Skeletal muscle tissue (tissue), 4 donors: ENCODE measurements around the gene TRPC4. TPM values are rescaled to one million over a fixed set of nuclear protein-coding genes. Genes with fewer than 3 reads are reported as not detected.

Source experiments
- H3K27ac ChIP-seq: one replicate; pipeline ENCODE4 v1.7.0; 2013; ENCODE audit warnings: mild to moderate bottlenecking, low read depth, low read length, inconsistent platforms
- H3K27me3 ChIP-seq, 3 donors: one replicate each; pipeline ENCODE4 v1.7.0; 2013; ENCODE audit warnings: low read length in 3 of 3; ENCODE audit not compliant: control insufficient read depth in 3 of 3, insufficient read depth in 3 of 3
- H3K36me3 ChIP-seq, 3 donors: one replicate each; pipeline ENCODE4 v1.7.0; 2013; ENCODE audit warnings: low read length in 3 of 3; ENCODE audit not compliant: control insufficient read depth in 3 of 3, insufficient read depth in 3 of 3
- H3K4me1 ChIP-seq, 3 donors: one replicate each; pipeline ENCODE4 v1.7.0; 2013; ENCODE audit warnings: low read length in 3 of 3, mild to moderate bottlenecking in 3 of 3; ENCODE audit not compliant: control insufficient read depth in 3 of 3, insufficient read depth in 3 of 3
- H3K4me3 ChIP-seq, 3 donors: one replicate each; pipeline ENCODE4 v1.7.0; 2013; ENCODE audit warnings: low read length in 3 of 3
- H3K9ac ChIP-seq, 3 donors: one replicate each; pipeline ENCODE4 v1.7.0; 2013; ENCODE audit warnings: low read length in 3 of 3, mild to moderate bottlenecking in 3 of 3, moderate library complexity in 2 of 3, low read depth in 1 of 3
- H3K9me3 ChIP-seq, 3 donors: one replicate each; pipeline ENCODE4 v1.7.0; 2013; ENCODE audit warnings: low read length in 3 of 3; ENCODE audit not compliant: control insufficient read depth in 3 of 3
- total RNA-seq: library from RNA; depleted of rRNA; stranded (reverse); fragments of >200 nt; gene quantifications from one replicate; pipeline ENCODE4 v1.2.3, GENCODE V29; 2014
- donor health status: Osteomylitis.

Gene TRPC4
- total RNA-seq, 1 donor from 2014 or later: 1.6 TPM

DNA sequence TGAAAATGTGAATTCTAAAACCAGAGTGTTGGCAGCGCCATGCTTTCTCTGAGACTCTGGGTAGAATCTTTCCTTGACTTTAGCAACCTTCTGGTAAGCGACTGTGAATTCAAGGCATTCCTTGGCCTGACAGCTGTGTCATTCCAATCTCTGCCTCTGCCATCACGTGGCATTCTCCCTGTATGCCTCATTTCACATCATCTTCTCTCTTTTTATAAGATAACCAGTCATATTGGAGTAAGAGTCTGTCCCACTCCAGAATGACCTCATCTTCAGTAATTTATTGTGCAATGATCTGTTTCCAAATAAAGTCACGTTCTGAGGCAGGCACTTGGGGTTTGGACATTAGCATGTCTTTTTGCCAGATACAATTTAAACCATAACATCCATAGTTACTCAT is 167.6 kb downstream of the TRPC4 start:
- no peaks in the 10 kb centered on the region for H3K27me3 ChIP-seq
- no peak overlapping the region for H3K4me3 ChIP-seq
- no peaks in the 10 kb centered on the region for H3K36me3 ChIP-seq
- no peak overlapping the region for H3K27ac ChIP-seq
- no peaks in the 10 kb centered on the region for H3K4me1 ChIP-seq
- no peaks in the 10 kb centered on the region for H3K9me3 ChIP-seq
- H3K9ac ChIP-seq: no peak overlapping the region

DNA sequence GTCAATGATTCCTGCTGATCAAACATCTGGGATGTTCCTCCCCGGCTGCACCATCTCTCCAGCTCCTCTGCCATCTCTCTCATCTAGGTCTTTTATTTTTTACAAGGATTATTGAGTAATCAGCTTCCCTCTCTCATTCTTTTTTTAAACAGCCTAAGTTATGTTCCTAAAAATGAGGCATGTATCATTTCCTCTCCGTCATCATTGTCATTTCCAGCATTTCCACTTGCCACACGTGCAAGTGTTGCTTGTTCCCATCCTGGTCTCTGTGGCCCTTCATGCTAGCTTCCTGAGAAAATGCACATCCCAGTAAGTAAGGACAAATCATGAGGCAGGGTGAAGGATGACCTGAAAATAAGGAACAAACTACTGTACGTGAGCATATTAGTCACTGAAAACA is 168.3 kb downstream of the TRPC4 start:
- no peaks in the 10 kb centered on the region for H3K9me3 ChIP-seq
- no peak overlapping the region for H3K9ac ChIP-seq
- no peak overlapping the region for H3K27ac ChIP-seq
- no peaks in the 10 kb centered on the region for H3K27me3 ChIP-seq
- H3K36me3 ChIP-seq: no peaks in the 10 kb centered on the region
- H3K4me3 ChIP-seq: no peak overlapping the region
- no peaks in the 10 kb centered on the region for H3K4me1 ChIP-seq

DNA sequence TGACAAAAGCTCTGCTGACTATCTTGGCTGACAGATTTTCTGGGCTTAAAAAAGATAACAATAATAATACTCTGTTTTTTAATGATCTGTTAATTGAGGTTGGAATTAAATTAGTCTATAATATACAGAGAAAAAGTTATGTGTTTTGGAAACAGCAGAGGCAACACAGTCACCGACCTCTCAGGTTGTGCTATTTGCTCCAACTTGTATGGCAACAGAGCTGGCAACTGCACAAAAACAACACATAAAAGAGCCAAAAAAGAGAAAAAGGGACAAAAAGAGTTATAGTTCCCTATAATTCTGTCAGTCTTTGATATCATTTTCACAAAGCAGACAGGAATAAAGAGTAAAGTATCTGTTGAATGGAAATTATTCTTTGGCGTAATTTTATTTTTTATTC is 168.7 kb downstream of the TRPC4 start:
- Histone ChIP-seq H3K9ac (no peak overlapping the region), H3K27me3 (no peaks in the 10 kb centered on the region), H3K4me3 (no peak overlapping the region), H3K27ac (no peak overlapping the region), H3K9me3 (no peaks in the 10 kb centered on the region), H3K36me3 (no peaks in the 10 kb centered on the region), H3K4me1 (no peaks in the 10 kb centered on the region)

DNA sequence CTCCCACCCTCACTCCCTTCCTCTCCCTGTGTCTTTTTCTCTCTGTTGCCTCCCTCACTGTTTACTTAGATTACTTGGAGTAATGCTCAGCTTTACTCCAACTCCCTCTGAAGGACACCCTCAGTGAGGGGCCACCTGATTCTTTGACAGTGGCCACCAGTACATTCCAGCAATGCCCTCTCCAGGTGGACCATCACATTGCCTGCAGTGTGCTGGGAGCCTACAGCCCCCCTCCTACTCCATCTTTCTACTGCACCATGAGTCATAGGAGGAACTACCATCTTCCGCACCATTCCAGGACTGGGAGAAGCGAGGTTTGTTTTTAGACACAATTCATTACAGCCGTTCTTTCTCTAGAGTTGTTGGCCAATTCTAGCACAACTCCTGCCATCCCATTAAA is 174.4 kb downstream of the TRPC4 start:
- no peak overlapping the region for H3K9ac ChIP-seq
- no peak overlapping the region for H3K4me3 ChIP-seq
- no peaks in the 10 kb centered on the region for H3K36me3 ChIP-seq
- no peaks in the 10 kb centered on the region for H3K9me3 ChIP-seq
- no peaks in the 10 kb centered on the region for H3K4me1 ChIP-seq
- no peak overlapping the region for H3K27ac ChIP-seq
- H3K27me3 ChIP-seq: no peaks in the 10 kb centered on the region

DNA sequence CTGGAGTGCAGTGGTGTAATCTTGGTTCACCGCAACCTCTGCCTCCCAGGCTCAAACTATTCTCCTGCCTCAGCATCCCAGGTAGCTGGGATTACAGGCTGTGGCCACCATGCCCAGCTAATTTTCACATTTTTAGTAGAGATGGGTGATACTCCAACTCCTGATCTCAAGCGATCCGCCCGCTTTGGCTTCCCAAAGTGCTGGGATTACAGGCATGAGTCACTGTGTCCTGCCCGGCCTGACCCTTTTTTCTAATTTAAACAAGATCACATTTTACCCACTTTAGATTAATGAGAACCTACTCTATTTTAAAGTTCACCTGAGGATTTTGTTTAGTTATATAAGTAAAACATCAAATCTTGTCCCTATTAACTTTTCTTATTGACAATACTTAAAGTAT is 179.2 kb downstream of the TRPC4 start:
- Histone ChIP-seq H3K27ac (no peak overlapping the region), H3K9me3 (no peaks in the 10 kb centered on the region), H3K27me3 (no peaks in the 10 kb centered on the region), H3K9ac (no peak overlapping the region), H3K4me1 (no peaks in the 10 kb centered on the region), H3K4me3 (no peak overlapping the region), H3K36me3 (no peaks in the 10 kb centered on the region)

DNA sequence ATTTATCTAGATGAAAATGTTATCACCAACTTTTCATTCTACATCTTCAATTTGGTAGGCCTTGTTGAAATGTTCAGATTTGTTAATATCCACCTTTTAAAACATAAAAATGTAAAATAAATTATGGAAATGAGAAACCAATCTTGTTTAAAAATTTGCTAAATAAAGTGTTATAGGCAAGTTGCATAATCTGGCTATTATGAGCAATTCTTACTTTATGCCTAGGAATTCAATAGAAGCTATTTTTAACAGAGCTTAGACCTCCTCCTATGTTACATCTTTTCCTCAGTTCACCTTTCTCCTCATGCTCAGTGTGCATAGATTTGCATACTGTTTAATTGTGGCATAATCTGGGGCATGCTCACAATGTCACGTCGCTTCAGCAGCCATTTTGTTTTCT is 183.1 kb downstream of the TRPC4 start:
- Histone ChIP-seq H3K27me3 (no peaks in the 10 kb centered on the region), H3K9ac (no peak overlapping the region), H3K27ac (no peak overlapping the region), H3K4me1 (no peaks in the 10 kb centered on the region), H3K36me3 (no peaks in the 10 kb centered on the region), H3K4me3 (no peak overlapping the region), H3K9me3 (no peaks in the 10 kb centered on the region)

DNA sequence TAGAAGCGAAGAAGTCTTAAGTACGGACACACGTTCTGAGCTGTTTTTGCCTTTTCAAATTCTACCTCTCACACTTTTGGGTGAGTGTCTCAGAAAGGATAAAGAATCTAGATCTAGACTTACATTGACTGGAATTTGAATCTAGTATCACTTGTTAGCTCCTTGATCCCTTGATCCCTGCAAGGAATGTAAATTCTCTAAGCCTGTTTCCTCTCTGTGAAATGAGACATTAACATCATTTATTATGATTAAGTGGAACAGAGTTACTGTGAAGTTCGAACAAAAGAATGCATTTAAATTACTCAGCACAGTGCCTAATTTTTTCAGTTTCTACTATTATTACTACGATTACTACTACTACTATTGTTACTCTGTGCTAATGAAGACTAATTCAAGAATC is 184.4 kb downstream of the TRPC4 start:
- Histone ChIP-seq H3K27me3 (no peaks in the 10 kb centered on the region), H3K9me3 (no peaks in the 10 kb centered on the region), H3K36me3 (no peaks in the 10 kb centered on the region), H3K4me1 (no peaks in the 10 kb centered on the region), H3K9ac (no peak overlapping the region), H3K4me3 (no peak overlapping the region), H3K27ac (no peak overlapping the region)

DNA sequence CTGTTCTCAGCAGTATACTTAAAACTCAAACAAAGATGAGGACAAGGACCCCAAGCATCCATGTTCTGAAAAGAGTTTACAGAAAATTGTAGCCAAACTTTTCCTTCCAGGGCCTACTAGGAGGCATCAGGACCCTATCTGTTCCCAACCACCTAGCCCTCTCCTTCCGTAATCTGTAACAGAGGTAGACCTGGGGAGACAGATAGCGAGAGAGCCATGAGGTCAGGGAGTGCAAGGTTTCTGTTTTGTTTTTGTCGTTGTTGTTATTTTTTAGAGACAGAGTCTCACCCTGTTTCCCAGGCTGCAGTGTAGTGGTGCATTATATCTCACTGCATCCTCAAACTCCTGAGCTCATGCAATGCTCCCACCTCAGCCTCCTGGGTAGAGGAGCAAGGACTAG is 187.1 kb downstream of the TRPC4 start:
- no peaks in the 10 kb centered on the region for H3K4me1 ChIP-seq
- no peak overlapping the region for H3K27ac ChIP-seq
- H3K4me3 ChIP-seq: no peak overlapping the region
- no peaks in the 10 kb centered on the region for H3K36me3 ChIP-seq
- H3K9ac ChIP-seq: no peak overlapping the region
- no peaks in the 10 kb centered on the region for H3K9me3 ChIP-seq
- no peaks in the 10 kb centered on the region for H3K27me3 ChIP-seq

DNA sequence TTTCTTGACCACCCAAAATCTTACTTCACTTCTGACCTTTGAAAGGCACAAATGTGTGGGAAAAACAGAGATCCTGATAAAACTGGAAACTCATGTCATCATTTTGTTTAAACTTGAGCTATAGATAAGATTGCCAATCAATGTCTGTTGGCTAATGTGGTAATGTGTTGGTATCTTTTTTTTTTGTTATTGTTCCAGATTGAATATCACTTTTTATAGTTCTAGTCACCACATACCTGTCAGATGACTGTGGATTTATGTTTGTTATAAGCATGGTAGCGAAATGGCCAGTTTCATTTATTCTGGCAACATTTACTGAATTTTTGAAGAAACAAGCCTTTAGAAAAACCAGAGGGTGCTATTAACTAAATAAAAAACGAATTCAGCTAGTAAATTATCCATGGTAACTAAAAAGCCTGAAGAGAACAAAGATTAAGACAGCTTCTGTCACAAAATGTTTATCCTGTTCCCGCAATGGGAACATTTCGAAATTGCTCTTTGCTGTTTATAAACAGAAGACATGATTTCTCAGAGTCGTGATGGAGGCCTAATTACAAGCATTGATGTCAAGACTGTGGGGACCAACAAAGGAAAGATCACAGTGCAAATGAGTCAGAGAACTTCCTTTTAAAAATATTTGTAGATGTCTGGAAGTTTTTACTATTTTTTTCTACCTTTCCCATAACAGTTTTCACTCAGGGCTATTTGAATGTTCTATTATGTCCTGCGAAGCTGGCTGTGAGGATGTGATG is 188.1 kb downstream of the TRPC4 start:
- no peaks in the 10 kb centered on the region for H3K9me3 ChIP-seq
- no peak overlapping the region for H3K27ac ChIP-seq
- H3K27me3 ChIP-seq: no peaks in the 10 kb centered on the region
- no peak overlapping the region for H3K9ac ChIP-seq
- no peak overlapping the region for H3K4me3 ChIP-seq
- no peaks in the 10 kb centered on the region for H3K36me3 ChIP-seq
- H3K4me1 ChIP-seq: no peaks in the 10 kb centered on the region

DNA sequence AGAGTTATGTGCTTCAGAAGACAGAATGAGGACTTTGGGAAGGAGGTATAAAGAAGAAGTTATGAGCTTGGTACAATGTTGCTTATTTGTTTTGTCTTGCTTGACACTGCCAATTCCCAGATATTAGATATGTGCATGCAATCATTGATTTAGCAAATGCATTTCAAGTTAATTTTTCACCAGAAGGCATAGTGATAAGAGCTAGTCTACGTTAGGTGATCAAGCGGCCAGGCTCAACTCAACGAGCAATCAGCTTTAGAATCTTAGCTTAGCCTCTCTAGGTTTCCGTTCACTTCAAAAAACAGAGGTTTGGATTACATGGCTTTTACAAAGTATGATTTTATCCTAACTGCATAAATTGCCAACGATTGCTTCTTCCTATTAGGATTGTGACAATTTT is 189.4 kb downstream of the TRPC4 start:
- H3K27ac ChIP-seq: no peak overlapping the region

More for the DNA sequence above, 189.4 kb downstream of the TRPC4 start:
- Histone ChIP-seq H3K36me3 (no peaks in the 10 kb centered on the region), H3K9ac (no peak overlapping the region), H3K4me3 (no peak overlapping the region), H3K27me3 (no peaks in the 10 kb centered on the region), H3K9me3 (no peaks in the 10 kb centered on the region), H3K4me1 (no peaks in the 10 kb centered on the region)
